Erythroblast (primary cell): ENCODE data around the gene CBARP.

Experiments used
- GATA1 ChIP-seq: IDR thresholded peaks from 2 replicates; pipeline ENCODE4 v1.6.1; 2011; ENCODE audit warnings: low read depth, mild to moderate bottlenecking, control low read depth, low read length, moderate library complexity
- POLR2A ChIP-seq: IDR thresholded peaks from 2 replicates; pipeline ENCODE4 v1.6.1; 2011; ENCODE audit warnings: mild to moderate bottlenecking, low read length

DNA sequence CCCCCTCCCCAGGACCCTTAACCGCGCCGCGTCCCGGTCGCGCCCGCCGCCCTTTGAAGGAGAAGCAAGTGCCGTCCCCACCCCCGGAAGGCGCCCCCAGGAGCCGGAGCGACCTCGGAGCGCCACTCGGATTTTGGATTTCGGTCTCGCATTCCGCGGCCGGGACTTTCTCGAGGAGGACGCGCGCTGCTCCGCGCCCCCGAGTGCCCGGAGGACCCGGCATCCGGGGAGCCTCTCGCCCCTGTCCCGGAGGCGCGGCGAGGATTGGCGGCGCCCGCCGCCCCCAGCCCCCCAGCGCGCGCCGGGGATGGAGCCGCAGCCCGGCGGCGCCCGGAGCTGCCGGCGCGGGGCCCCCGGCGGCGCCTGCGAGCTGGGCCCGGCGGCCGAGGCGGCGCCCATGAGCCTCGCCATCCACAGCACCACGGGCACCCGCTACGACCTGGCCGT lies 12.2 kb upstream of the CBARP start:
- TF ChIP-seq POLR2A: peak; percentile 26
- TF ChIP-seq GATA1: no peak
